G401.6 (cell line): ENCODE results near the gene HSPB7.
"Not testable (repeated sequence)": the region's sequence is repeated elsewhere in the genome, so short reads cannot be mapped to it uniquely, and the experiment has no call there.

Experiments
- FAIRE-seq: peaks from 2 replicates; lab custom pipeline; 2012; peaks lifted over from hg19 to GRCh38; lab: Jason Lieb, UNC

Gene HSPB7

DNA sequence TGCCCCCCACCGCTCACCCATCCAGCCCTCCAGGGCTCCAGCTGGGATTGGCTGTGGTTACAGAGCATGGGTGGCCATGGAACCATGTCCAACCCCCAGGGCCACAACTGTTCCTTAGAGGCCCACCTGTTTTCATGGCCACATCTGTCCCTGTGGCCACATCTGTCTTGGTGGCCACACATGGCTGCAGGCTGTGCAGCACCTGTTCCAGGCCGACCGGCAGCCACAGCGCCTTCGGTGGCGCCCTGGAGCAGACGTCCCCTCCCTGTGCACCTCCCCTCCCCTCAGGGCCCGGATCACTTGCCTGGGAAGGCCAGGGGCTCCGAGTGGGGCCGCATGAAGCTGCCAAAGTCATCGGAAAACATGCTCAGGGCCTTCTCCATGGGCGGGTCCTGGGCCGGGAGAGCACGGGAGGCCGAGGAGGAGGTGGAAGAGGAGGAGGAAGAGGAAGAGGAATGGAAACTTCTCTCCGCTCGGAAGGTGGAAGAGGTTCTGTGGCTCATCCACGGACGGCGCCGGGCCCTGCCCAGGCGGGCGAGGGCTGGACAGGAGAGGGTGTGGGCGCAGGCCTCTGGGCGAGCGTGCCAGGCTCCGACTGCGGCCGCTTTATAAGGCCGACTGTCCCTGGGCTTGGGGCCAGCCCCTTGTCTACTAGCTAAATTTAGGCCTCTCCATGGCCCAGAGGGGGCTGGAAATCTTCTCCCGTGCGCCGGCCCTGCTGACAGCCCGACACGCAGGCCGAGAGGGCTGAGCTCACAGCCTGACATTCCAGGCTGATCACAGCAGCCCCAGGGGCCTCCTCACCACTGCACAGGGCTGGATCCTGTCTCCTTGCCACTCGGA lies at the start of gene HSPB7:
Gene HSPB7 (minus strand): TSS at position 583 of the 843 bp plus-strand sequence. CDS start 80 bp downstream, at position 503.
- FAIRE-seq, result no peak

DNA sequence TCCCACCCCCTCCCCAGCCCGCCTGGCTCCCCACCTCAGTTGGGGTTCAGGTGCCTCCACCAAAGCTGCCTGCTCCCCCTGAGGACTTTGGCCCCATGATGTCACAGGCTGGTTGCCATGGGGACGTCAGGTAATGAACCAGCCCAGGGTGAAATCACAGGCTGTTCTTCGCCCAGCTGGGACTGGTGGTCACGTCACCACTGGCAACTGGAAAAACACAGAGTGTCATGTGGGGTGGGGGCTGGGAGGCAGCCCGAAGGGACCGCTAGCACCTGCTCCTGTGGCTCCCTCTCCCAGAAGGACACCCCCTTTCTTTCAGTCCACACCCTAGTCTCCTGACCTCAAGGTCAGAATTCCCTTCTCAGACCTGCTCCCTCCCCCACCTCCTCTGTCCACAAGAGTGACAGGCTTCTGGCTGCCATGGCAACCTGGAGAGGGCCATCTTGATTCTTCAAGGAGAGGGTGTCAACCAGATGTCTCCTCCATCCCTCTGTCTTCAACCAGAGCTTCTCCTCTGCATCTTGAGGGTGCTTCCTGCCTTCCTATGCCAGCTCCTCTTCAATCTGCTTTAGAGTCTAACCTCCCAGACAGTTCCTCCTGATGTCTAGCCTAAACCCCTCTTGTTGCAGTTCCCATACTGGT lies 49.4 kb upstream of the HSPB7 start:
- FAIRE-seq, result no peak

DNA sequence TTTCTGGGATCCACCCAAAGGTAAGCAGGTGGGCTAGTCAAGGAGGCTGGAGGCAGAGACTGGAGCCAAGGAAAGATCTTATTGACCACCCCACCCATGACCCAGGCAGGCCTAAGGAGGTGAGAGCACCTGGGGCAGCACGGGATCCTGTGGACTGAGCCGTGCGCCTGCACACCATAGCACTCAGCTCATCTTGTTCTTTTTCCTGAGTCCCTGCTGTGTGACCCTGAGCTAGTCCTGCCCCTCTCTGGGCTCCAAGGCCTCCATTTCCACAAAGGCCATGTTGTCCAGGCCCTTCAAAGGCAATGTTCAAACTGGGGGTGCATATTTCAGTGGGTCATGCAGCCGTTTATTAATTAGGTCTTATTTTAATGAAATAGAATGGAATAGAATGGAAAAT lies 48.4 kb upstream of the HSPB7 start:
- FAIRE-seq, result no peak

DNA sequence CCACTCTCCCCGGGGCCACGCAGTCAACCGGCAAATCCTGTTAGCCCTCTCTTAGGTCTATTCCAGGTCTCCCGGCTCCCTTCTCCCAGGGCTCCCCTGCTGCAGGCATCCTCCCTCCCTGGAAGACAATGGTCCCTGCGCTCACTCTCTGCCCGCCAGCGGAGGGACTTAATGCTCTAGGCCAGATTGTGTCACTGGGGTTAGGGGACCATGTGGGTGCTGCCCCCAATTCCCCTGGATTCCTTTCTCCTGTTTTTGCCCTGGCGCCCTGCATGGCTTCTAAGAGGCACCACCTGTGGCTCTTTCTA lies 47.4 kb upstream of the HSPB7 start:
- no peak for FAIRE-seq

DNA sequence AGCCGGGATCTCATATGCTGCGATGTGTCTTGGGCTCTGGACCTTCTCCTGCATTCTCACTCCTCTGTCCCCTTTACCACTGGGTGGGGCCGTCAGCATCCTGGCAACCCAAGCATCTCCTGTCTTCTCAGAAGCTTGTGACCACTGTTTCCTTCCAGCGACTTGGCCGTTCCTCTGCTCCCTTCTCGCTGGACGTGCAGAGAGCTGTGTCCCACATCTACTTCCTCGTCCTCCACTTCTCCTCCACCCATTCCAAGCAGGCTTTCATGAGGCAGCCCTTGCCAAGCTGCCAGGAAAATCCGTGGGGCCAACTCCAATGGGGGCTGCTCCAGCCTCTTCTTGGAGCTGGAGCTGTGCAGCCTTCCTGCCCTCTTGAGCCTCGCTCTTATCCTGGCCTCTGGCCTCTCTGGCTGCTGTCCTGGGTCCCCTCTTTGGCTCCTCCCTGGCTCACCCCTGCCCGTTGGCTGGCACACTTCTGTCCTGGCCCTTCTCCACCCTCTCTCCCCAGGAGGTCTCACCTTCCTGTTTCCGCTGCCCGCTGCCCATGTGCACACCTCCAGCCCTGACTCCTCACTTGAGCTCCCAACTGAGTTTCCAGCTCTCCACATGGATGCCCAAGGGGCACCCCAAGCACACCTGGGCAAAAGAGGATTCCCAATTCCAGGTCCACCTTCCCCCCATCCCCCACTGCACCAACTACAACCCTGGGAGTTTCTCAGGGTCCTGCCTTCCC lies 46.9 kb upstream of the HSPB7 start:
- FAIRE-seq, result no peak

DNA sequence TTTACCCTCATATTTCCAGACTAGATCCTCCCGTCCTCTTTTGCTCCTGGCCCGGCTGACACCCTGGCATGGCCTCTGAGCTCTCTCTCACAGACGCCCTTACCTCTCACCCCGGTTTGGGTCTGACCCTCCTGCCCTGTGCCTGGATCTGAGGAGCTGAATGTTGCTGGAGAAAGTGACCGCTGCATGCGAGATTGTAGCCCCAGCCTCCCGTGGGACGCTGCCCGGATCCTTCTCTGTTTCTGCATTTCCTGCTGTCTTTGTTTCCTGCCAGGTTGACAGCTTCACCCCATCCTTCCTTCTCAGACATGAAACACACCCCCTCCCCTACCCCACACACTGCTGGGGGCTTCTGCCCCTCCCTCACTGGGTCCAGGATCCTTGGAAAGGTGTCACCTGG lies 46.1 kb upstream of the HSPB7 start:
- FAIRE-seq, result no peak

DNA sequence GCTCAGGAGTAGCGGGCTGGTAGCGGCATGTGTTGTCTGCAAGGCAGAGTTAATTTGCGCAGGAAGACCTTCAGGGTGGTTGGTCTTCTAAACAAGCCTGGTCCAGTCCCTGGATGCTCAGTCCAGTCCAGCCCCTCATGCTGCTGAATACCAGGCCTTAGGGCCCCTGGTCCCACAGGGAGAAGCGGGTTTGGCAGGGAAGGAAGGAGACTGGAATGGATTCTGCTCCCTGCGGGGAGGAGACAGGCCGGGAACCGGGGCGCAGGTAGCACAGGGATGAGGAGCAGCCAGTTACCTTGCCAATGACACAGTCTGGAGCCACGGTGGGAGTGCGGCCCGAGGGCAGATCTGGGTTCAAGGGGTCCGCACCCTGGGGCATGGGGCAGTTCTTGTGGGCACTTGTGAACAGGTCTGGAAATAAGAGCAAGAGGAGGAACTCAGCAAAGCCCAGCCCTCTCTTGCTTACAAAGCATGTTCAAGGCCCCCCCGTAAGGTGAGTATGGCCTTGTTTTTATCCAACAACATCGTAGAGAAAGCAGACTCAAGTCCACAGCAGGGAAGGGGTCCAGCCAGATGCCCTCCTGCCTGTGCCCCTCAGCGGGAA lies 45.5 kb upstream of the HSPB7 start:
- FAIRE-seq, result no peak

DNA sequence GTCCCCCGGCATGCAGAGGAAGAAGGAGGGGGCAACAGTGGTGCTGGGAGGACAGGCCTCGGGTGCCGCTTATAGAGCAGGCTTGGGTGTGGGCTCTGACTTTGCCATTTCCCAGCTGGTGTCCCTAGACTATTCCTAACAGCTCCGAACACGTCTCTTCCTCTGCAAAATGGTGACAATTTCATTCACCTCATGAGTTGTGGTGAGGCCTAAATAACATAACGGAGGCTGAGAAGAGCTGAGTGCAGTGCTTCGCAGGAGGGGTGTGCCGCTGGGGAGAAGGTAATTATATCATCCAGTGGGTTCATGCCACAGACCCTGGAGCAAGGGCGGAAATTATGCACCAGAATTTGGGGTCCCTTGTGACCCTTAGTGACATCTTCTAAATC lies 44.8 kb upstream of the HSPB7 start:
- not testable (repeated sequence) for FAIRE-seq

DNA sequence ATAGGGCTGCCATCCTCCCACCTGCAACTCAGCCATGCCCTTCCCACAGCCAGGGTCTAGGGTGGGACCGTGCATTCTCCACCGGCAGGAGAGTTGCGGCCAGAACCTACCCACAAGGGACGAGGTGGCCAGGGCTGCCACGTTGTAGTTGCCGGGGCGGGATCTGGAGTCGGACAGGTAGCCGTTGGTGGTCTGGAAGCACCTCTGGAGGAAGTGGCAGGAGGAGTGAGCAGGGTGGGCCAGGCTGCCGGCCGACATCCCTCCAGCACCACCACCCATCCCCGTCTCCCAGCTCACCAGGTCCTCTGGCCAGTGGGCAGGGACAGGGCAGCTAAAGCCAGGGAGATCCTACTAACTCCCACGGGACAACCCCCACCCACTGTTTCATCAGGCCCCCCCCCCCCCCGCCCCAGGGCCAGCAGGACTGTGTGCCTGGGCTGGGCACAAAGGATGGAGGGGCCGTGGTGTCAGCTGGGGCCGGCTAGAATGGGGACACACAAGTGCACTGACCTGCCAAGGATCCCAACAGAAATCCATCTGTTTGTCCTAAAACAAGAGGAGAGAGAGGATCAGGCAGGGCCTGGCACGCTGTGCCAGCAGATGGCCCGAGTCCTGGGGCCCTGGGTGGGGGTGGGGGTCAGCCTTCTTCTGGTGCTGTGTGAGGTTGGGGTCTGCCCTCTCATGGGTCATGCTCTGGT lies 44.3 kb upstream of the HSPB7 start:
- not testable (repeated sequence) for FAIRE-seq

DNA sequence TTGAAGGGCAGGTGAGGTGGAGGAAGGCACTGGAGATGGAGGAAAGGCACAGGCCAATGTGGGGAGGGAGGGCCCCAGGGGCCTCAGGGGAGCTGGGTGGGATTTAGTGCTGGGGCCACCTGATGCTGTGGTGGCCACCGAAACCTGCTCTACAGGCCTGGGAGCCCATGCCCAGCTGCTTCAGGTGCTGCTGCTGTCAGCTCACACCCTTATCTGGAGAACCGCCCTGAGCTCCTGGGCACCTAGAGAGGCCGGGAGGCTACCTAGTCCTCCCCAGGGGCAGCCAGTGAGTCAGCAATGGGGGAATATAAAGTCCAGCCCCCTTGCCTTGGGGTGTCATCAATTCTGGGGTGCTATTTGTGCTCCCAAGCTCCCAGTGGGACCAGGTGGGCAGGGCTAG lies 43.4 kb upstream of the HSPB7 start:
- FAIRE-seq, result no peak

DNA sequence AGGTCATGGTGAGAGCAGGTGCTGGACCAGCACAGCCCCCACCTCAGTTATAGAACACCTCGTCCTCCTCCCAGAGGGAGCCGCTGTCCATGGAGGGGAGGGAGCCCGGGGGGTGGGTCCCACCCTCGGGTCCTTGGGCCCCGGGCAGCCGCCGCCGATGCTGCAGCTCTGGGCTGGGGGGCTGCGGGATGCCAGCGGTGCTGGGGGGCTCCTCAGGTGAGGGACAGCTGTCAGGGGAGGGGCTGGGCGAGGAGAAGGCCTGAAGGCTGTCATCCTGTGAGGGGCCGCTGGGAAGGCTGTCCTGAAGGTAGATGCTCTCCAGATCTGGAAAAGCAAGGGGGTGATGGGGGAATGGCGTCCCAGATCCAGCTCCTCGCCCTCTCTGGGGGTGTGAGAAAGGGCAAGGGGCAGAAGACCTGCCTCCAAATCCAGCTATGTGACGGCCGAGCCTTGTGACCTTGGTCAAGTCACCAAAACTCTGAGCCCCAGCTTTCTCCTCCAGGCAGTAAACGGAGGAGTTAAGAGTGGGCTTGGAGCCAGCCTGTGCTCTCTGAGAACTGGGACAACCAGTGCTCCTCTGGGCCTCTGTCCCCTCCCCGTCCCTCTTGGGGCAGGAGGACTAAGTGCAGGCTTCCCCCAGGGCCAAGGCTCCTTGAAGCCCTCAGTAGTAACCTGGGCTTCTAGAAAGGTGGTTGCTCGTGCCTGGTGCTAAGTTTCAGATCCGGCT lies 40.7 kb upstream of the HSPB7 start:
- not testable (repeated sequence) for FAIRE-seq

DNA sequence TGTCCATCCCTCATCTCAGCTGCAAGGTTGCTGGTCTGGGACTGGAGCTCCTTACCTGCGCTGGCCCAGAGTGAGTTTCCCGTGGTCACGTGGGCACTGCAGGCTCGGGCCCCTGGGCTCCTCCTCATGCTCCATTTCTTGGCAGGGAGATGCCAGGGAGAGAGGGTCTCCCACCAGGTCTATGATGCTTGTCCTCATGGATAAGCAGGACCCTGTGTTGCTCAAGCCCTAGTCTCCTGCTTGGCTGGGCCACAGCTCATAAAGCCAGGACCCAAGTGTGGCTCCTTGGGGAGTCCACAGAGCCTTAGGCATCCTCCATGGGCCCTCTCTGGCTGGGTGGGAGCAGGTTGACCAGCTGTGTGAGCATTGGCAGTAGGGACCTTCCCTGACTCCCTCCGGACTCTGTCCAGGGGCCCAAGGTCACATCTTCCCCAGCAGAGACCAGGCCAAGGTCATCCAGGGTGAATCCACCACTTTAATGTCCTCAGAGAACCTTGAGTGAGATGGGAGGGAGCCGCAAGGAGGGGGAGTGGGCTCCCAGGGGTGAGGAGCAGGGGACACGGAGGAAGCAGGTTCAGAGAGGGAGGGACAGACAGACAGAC lies 39.6 kb upstream of the HSPB7 start:
- FAIRE-seq, result not testable (repeated sequence)

DNA sequence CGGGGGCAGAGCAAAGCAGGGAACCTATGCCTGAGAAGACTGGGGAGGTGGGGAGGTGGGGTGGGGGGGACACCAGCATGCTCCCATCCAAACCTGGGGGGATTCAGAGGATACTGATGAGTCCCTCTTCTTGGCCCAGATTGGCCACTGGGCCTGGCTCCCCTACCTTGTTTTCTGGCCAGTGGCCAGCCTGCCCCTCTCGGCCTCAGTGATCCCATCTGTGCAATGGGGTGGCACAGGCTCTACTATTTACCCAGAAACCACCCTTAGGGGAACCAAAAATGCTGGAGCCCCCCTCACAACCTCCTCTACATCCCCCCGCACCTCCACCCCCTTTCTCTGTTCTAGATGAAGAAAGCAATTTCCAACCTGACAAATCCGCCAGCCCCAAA lies 38.7 kb upstream of the HSPB7 start:
- FAIRE-seq, result not testable (repeated sequence)

DNA sequence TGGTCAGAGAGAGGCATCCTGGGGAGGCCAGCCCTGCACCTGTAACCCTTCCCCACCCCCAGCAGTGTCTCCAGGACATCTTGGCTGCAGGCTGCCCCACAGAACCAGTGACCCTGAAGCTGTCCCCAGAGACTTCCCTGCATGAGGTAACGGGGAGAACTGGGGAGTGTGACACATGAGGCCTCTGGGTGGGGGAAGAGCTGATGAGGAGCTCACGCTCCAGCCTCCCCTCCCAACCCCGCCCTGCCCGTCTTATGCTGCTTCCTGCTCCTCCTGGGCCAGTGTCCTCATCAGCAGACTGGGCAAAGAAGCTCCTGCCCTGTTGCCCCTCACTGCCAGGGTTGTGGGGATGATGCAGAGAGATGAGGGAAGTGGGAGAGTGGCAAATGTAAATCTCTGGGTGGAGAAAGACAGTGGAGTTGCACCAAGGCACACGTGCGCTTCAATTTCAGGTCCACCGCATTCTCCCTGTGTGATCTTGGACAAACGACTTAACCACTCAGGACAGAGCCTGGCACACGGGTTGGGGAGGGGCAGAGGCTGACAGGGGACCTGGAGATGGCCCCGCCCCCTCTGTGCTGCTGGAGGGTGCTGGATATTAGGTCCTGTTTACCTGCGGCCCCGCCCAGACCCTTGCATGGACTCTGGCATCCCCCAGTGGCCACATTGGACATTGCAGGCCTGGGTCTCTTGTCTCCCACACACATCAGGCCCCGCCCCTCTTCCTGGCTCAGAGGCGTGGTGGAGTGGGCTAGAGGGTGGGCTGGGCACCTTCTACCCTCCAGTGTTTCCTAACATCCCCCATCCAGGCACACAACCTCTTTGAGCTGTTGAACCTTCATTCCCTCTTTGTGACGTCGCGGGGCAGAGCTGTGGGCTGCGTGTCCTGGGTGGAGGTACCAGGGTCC lies 38.0 kb upstream of the HSPB7 start:
- FAIRE-seq, result peak; percentile 76

DNA sequence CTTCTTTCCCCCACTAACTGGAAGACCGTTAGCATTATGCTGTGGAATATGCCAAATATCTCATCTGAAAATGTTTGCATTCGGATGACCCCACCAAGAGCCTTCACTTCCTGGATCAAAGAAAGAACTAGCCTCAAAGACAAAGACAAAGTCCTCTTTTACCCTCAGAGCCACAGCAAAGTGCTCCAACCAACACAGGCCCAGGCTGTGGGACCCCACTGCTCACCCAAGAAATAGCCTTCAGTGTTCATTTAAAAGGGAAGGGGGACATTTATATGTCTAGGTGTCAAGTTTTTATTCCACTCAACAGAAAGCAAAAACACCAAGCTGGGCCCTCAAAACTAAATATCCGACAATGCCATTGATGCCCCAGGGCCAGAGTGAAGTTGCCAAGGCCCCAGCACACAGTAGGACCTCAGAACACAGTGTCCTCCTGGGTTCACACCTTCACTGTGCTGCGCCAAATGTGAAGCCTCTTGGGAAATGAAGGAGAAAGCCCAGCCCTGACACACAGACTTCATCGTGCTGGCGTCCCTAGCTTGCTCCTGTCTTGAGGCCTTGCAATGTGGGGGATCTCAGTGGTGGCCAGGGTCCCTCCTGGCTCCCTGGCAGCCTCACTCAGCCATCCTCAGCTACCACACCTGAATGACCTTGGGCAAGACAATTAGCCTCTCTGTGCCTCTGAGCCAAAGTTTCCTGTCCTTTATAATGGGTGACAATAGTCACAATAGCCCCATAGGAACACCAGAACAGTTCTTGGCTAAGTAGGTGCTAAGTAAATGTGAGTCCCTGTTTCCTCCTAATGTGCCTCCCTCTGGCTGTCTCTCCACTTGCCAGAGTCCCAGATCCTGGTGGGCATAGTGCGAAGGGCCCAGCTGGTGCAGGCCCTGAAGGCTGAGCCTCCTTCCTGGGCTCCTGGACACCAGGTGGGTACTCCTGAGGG lies 37.0 kb upstream of the HSPB7 start:
- no peak for FAIRE-seq

DNA sequence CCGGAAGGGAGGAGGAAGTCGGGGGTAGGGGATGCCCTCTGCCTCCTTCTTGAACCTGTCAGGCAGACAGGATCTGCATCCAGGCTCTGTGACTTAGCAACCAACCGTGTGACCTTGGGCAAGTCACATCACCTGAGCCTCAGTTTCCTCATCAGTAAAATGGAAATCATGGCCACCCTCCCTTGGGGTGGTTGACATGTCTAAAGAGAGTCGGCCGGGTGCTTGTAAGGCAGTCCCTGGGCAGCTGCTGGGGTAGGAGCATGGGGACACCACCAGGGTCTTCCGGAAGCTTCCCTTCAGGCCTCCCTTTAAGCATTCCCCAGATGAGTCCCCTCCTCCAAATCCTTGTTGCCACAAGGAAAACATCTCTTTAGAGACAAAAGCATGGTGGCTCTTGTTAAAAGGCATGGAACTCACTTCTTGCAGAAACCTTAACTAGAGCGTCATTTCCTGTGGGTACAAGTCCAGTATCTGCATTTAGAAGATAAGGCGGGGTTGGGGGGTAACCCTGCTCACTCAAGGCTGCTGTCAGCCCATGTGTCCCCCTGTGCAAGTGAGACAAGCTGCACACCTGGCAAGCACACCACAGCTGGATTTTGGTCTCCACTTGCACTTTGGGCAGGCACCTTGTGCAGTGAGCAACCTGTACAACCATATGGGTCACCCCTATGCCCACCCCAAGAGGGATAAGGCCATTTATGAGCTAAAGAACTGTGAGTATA lies 36.1 kb upstream of the HSPB7 start:
- no peak for FAIRE-seq

DNA sequence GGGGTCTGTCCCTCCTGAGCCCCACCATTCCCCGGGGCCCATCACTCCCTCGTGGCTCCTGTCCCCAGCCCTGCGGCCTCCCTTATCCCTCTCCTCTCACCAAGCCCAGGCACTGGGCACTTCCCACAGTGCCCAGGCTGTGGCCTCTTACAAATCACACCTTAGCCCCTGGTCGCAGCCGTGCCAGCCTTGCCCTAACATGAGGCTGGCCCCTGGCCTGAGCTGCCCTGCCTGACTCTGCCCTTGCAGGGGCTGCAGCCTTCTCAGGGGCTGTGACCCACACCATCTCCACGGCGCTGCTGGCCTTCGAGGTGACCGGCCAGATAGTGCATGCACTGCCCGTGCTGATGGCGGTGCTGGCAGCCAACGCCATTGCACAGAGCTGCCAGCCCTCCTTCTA lies 34.1 kb upstream of the HSPB7 start:
- not testable (repeated sequence) for FAIRE-seq

DNA sequence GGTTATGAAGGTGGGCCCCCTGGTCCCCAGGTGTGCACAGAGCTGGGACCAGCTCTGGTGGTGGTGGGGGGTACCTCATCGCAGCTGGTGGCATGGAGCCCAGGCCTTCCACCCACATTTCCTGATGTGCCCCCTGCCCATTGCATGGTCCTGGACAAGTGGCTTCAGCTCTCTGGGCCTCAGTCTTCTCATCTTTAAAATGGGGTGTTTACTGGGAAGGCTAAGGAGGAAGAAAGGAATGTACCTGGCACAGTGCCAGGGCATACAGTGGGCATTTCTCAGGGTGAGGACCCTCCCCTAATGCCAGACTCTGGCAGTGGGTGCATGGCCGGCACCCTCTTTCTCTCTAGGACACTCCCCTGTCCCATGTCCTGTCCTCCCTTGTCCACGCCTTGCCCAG lies 33.2 kb upstream of the HSPB7 start:
- no peak for FAIRE-seq
